IPS-15b (cell line): ENCODE data around the gene SFXN3.

Experiments used
- H3K27me3 ChIP-seq: one replicate; pipeline ENCODE4 v1.6.1; 2013; ENCODE audit warnings: low read length; ENCODE audit not compliant: control insufficient read depth, insufficient read depth
- H3K36me3 ChIP-seq: one replicate; pipeline ENCODE4 v1.6.1; 2013; ENCODE audit warnings: low read length; ENCODE audit not compliant: control insufficient read depth, insufficient read depth
- H3K4me1 ChIP-seq: one replicate; pipeline ENCODE4 v1.6.1; 2013; ENCODE audit warnings: mild to moderate bottlenecking, low read length; ENCODE audit not compliant: control insufficient read depth, insufficient read depth
- H3K4me3 ChIP-seq: one replicate; pipeline ENCODE4 v1.5.1; 2013; ENCODE audit warnings: low read depth, low read length
- H3K9ac ChIP-seq: one replicate; pipeline ENCODE4 v1.6.1; 2013; ENCODE audit warnings: low read depth, mild to moderate bottlenecking, low read length
- H3K9me3 ChIP-seq: one replicate; pipeline ENCODE4 v1.6.1; 2013; ENCODE audit warnings: mild to moderate bottlenecking, low read length; ENCODE audit not compliant: control insufficient read depth, insufficient read depth

Gene SFXN3

GRCh38 chr10:101060036-101060950 is 29.3 kb downstream of the SFXN3 start:
- Histone ChIP-seq H3K9me3 (no peaks in the 10 kb centered on the region), H3K4me3 (peak overlapping the region; percentile 98), H3K27me3 (peaks cover 42% of the 10 kb centered on the region), H3K9ac (peak overlapping the region; percentile 94), H3K36me3 (no peaks in the 10 kb centered on the region), H3K4me1 (peaks cover 8% of the 10 kb centered on the region)

GRCh38 chr10:101060951-101061623 is 30.1 kb downstream of the SFXN3 start:
- H3K9ac ChIP-seq: peak overlapping the region; percentile 94
- peak overlapping the region; percentile 98 for H3K4me3 ChIP-seq
- no peaks in the 10 kb centered on the region for H3K9me3 ChIP-seq
- peaks cover 50% of the 10 kb centered on the region for H3K27me3 ChIP-seq
- H3K36me3 ChIP-seq: no peaks in the 10 kb centered on the region
- H3K4me1 ChIP-seq: peaks cover 8% of the 10 kb centered on the region

GRCh38 chr10:101061624-101062231 is 30.7 kb downstream of the SFXN3 start, which contains the start of gene KAZALD1:
KAZALD1 (plus strand) TSS chr10:101061989; CDS start chr10:101062593, 604 bp downstream.
- peaks cover 8% of the 10 kb centered on the region for H3K4me1 ChIP-seq
- no peaks in the 10 kb centered on the region for H3K36me3 ChIP-seq
- peak within 1 kb of the TSS; percentile 94 for H3K9ac ChIP-seq
- H3K27me3 ChIP-seq: peaks cover 56% of the 10 kb centered on the region
- H3K4me3 ChIP-seq: peak within 1 kb of the TSS; percentile 98
- no peaks in the 10 kb centered on the region for H3K9me3 ChIP-seq

- peaks cover 8% of the 10 kb centered on the region for H3K4me1 ChIP-seq
- H3K9ac ChIP-seq: no peak overlapping the region
- peak overlapping the region; percentile 98 for H3K4me3 ChIP-seq
- H3K9me3 ChIP-seq: no peaks in the 10 kb centered on the region
- no peaks in the 10 kb centered on the region for H3K36me3 ChIP-seq
- peaks cover 61% of the 10 kb centered on the region for H3K27me3 ChIP-seq
Measured at GRCh38 chr10:101062232-101063049, 31.4 kb downstream of the SFXN3 start.

- H3K4me3 ChIP-seq: peak overlapping the region; percentile 98
- H3K9ac ChIP-seq: no peak overlapping the region
- peaks cover 8% of the 10 kb centered on the region for H3K4me1 ChIP-seq
- peaks cover 64% of the 10 kb centered on the region for H3K27me3 ChIP-seq
- H3K9me3 ChIP-seq: no peaks in the 10 kb centered on the region
- H3K36me3 ChIP-seq: no peaks in the 10 kb centered on the region
Measured at GRCh38 chr10:101063050-101063525, 32.1 kb downstream of the SFXN3 start.

- Histone ChIP-seq H3K9me3 (no peaks in the 10 kb centered on the region), H3K27me3 (peaks cover 68% of the 10 kb centered on the region), H3K4me1 (peaks cover 8% of the 10 kb centered on the region), H3K4me3 (peak overlapping the region; percentile 98), H3K36me3 (no peaks in the 10 kb centered on the region), H3K9ac (no peak overlapping the region)
Measured at GRCh38 chr10:101063548-101064414, 32.7 kb downstream of the SFXN3 start.

GRCh38 chr10:101064415-101065030 is 33.5 kb downstream of the SFXN3 start:
- Histone ChIP-seq H3K9ac (no peak overlapping the region), H3K4me3 (peak overlapping the region; percentile 22), H3K4me1 (peaks cover 8% of the 10 kb centered on the region), H3K27me3 (peaks cover 74% of the 10 kb centered on the region), H3K9me3 (no peaks in the 10 kb centered on the region), H3K36me3 (no peaks in the 10 kb centered on the region)

GRCh38 chr10:101065481-101066145 is 34.6 kb downstream of the SFXN3 start:
- H3K9me3 ChIP-seq: no peaks in the 10 kb centered on the region
- no peaks in the 10 kb centered on the region for H3K36me3 ChIP-seq
- H3K27me3 ChIP-seq: peaks cover 80% of the 10 kb centered on the region
- peaks cover 6% of the 10 kb centered on the region for H3K4me1 ChIP-seq
- peak overlapping the region; percentile 61 for H3K4me3 ChIP-seq
- no peak overlapping the region for H3K9ac ChIP-seq

- H3K4me1 ChIP-seq: peaks cover 6% of the 10 kb centered on the region
- H3K36me3 ChIP-seq: no peaks in the 10 kb centered on the region
- no peaks in the 10 kb centered on the region for H3K9me3 ChIP-seq
- no peak overlapping the region for H3K9ac ChIP-seq
- peaks cover 87% of the 10 kb centered on the region for H3K27me3 ChIP-seq
- peak overlapping the region; percentile 61 for H3K4me3 ChIP-seq
Measured at GRCh38 chr10:101066146-101066895, 35.3 kb downstream of the SFXN3 start.
